ENCODE results near the gene SIDT2.

GRCh38 chr11:117160826-117161225 lies 17.7 kb upstream of the SIDT2 start:
- TF ChIP-seq, protein P1, sequence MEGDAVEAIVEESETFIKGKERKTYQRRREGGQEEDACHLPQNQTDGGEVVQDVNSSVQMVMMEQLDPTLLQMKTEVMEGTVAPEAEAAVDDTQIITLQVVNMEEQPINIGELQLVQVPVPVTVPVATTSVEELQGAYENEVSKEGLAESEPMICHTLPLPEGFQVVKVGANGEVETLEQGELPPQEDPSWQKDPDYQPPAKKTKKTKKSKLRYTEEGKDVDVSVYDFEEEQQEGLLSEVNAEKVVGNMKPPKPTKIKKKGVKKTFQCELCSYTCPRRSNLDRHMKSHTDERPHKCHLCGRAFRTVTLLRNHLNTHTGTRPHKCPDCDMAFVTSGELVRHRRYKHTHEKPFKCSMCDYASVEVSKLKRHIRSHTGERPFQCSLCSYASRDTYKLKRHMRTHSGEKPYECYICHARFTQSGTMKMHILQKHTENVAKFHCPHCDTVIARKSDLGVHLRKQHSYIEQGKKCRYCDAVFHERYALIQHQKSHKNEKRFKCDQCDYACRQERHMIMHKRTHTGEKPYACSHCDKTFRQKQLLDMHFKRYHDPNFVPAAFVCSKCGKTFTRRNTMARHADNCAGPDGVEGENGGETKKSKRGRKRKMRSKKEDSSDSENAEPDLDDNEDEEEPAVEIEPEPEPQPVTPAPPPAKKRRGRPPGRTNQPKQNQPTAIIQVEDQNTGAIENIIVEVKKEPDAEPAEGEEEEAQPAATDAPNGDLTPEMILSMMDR (conservative IDR thresholded peaks at IDR 0.05 in 1 of 2, IDR thresholded peaks at IDR 0.05 in 1 of 2; ENCODE audit: extremely low read depth in 1 of 2, insufficient read depth in 1 of 2, low read depth in 1 of 2, low read length in 2 of 2): no peak
- no peak for TF ChIP-seq EZH2 (IDR thresholded peaks at IDR 0.05; ENCODE audit: borderline replicate concordance, low read length)

Data from mammary epithelial cell (primary cell).